ENCODE measurements around the gene CACNB4.

Gene CACNB4

DNA sequence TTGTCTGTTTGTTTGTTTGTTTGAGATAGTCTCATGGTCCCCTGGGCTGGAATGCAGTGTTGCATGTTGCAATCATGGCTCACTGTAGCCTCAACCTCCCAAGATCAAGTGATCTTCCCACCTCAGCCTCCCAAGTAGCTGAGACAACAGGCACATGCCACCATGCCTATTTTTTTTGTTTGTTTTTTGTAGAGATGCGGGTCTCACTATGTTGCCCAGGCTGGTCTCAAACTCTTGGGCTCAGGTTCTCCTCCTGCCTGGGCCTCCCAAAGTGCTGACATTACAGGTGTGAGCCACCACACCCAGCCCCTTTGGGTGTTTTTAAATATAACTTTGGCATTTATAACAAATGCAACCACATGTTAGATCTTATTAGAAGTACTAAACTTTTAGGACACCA lies 308.2 kb downstream of the CACNB4 start:
- Histone ChIP-seq H3K27me3 (ENCODE audit: control insufficient read depth in 5 of 5, insufficient read depth in 4 of 5, low read length in 5 of 5) (no peaks in the 10 kb centered on the region), H3K36me3 (ENCODE audit: control insufficient read depth in 5 of 5, insufficient read depth in 5 of 5, low read length in 5 of 5) (peaks cover 2 to 17% (median 12%) of the 10 kb centered on the region in 5 donors), H3K27ac (ENCODE audit: low read depth, low read length) (no peak overlapping the region), H3K4me1 (ENCODE audit: control insufficient read depth in 5 of 5, insufficient read depth in 5 of 5, low read length in 5 of 5) (no peaks in the 10 kb centered on the region), H3K4me3 (ENCODE audit: low read depth in 1 of 5, low read length in 5 of 5) (no peak overlapping the region), H3K9me3 (ENCODE audit: control insufficient read depth in 5 of 5, low read length in 5 of 5) (no peaks in the 10 kb centered on the region), H3K9ac (ENCODE audit: low read length in 5 of 5) (no peak overlapping the region)

- H3K27ac ChIP-seq (ENCODE audit: low read depth, low read length): no peak overlapping the region
- H3K9me3 ChIP-seq (ENCODE audit: control insufficient read depth in 5 of 5, low read length in 5 of 5): no peaks in the 10 kb centered on the region
- no peak overlapping the region for H3K9ac ChIP-seq (ENCODE audit: low read length in 5 of 5)
- no peak overlapping the region for H3K4me3 ChIP-seq (ENCODE audit: low read depth in 1 of 5, low read length in 5 of 5)
- no peaks in the 10 kb centered on the region for H3K27me3 ChIP-seq (ENCODE audit: control insufficient read depth in 5 of 5, insufficient read depth in 4 of 5, low read length in 5 of 5)
- peaks cover 2 to 29% (median 23%) of the 10 kb centered on the region in 5 donors for H3K36me3 ChIP-seq (ENCODE audit: control insufficient read depth in 5 of 5, insufficient read depth in 5 of 5, low read length in 5 of 5)
- no peaks in the 10 kb centered on the region for H3K4me1 ChIP-seq (ENCODE audit: control insufficient read depth in 5 of 5, insufficient read depth in 5 of 5, low read length in 5 of 5)
Observed at GRCh38 chr2:151789055-151789834, 309.6 kb downstream of the CACNB4 start.

GRCh38 chr2:151786483-151786882 lies 312.4 kb downstream of the CACNB4 start:
- Histone ChIP-seq H3K4me1 (ENCODE audit: control insufficient read depth in 5 of 5, insufficient read depth in 5 of 5, low read length in 5 of 5) (no peaks in the 10 kb centered on the region), H3K4me3 (ENCODE audit: low read depth in 1 of 5, low read length in 5 of 5) (no peak overlapping the region), H3K9me3 (ENCODE audit: control insufficient read depth in 5 of 5, low read length in 5 of 5) (no peaks in the 10 kb centered on the region), H3K27me3 (ENCODE audit: control insufficient read depth in 5 of 5, insufficient read depth in 4 of 5, low read length in 5 of 5) (no peaks in the 10 kb centered on the region), H3K27ac (ENCODE audit: low read depth, low read length) (no peak overlapping the region), H3K36me3 (ENCODE audit: control insufficient read depth in 5 of 5, insufficient read depth in 5 of 5, low read length in 5 of 5) (peaks cover 6 to 31% (median 24%) of the 10 kb centered on the region in 5 donors), H3K9ac (ENCODE audit: low read length in 5 of 5) (no peak overlapping the region)

GRCh38 chr2:151786077-151786476 lies 312.8 kb downstream of the CACNB4 start:
- Histone ChIP-seq H3K9ac (ENCODE audit: low read length in 5 of 5) (peak overlapping the region in 1 of 5 donors; percentile 51), H3K27me3 (ENCODE audit: control insufficient read depth in 5 of 5, insufficient read depth in 4 of 5, low read length in 5 of 5) (no peaks in the 10 kb centered on the region), H3K4me3 (ENCODE audit: low read depth in 1 of 5, low read length in 5 of 5) (no peak overlapping the region), H3K27ac (ENCODE audit: low read depth, low read length) (no peak overlapping the region), H3K9me3 (ENCODE audit: control insufficient read depth in 5 of 5, low read length in 5 of 5) (no peaks in the 10 kb centered on the region), H3K36me3 (ENCODE audit: control insufficient read depth in 5 of 5, insufficient read depth in 5 of 5, low read length in 5 of 5) (peaks cover 6 to 34% (median 24%) of the 10 kb centered on the region in 5 donors), H3K4me1 (ENCODE audit: control insufficient read depth in 5 of 5, insufficient read depth in 5 of 5, low read length in 5 of 5) (no peaks in the 10 kb centered on the region)

DNA sequence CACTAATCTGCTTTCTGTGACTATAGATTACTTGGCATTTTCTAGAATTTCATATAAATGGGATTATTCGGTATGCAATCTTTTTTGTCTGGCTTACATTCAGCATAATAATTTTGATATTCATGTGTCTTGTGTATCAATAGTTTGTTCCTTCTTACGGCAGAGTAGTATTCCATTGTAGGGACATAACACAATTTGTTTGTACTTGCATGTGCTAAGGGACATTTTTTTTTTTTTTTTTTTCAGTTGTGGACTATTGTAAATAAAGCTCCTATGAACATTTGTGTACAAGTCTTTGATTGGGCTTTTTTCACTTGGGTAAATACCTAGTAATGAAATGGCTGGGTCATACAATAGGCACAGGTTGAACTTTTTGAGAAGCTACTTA lies 315.7 kb downstream of the CACNB4 start:
- H3K9me3 ChIP-seq (ENCODE audit: control insufficient read depth in 5 of 5, low read length in 5 of 5): no peaks in the 10 kb centered on the region
- H3K9ac ChIP-seq (ENCODE audit: low read length in 5 of 5): no peak overlapping the region
- no peak overlapping the region for H3K27ac ChIP-seq (ENCODE audit: low read depth, low read length)
- H3K4me3 ChIP-seq (ENCODE audit: low read depth in 1 of 5, low read length in 5 of 5): no peak overlapping the region
- no peaks in the 10 kb centered on the region for H3K27me3 ChIP-seq (ENCODE audit: control insufficient read depth in 5 of 5, insufficient read depth in 4 of 5, low read length in 5 of 5)
- H3K36me3 ChIP-seq (ENCODE audit: control insufficient read depth in 5 of 5, insufficient read depth in 5 of 5, low read length in 5 of 5): peaks cover 13 to 36% (median 27%) of the 10 kb centered on the region in 5 donors
- no peaks in the 10 kb centered on the region for H3K4me1 ChIP-seq (ENCODE audit: control insufficient read depth in 5 of 5, insufficient read depth in 5 of 5, low read length in 5 of 5)

All from subcutaneous abdominal adipose tissue (tissue), 5 donors.